ENCODE data around the gene STRIP2.

STRIP2 gene

GRCh38 chr7:129433847-129434674, at the start of gene STRIP2 (continued):
- TF ChIP-seq ZNF280C (tag by site-specific recombination; IDR thresholded peaks at IDR 0.05): no peak
- no peak for TF ChIP-seq ZNF610 (tag by site-specific recombination; IDR thresholded peaks at IDR 0.05; ENCODE audit: borderline replicate concordance)
- TF ChIP-seq ZNF544 (tag by site-specific recombination; IDR thresholded peaks at IDR 0.05): no peak
- no peak for TF ChIP-seq MEIS1 (CRISPR knock-in tag; IDR thresholded peaks at IDR 0.05; ENCODE audit: borderline replicate concordance)
- no peak for TF ChIP-seq HOXA7 (CRISPR knock-in tag; IDR thresholded peaks at IDR 0.05; ENCODE audit: borderline replicate concordance)
- peak; percentile 85 for TF ChIP-seq SP2 (tag by site-specific recombination; IDR thresholded peaks at IDR 0.05)
- TF ChIP-seq ZNF600 (tag by site-specific recombination; IDR thresholded peaks at IDR 0.05): peak; percentile 90
- TF ChIP-seq CTCF (tag by site-specific recombination; IDR thresholded peaks at IDR 0.05): peak; percentile 84
- peak; percentile 92 for TF ChIP-seq ZBTB17 (tag by site-specific recombination; IDR thresholded peaks at IDR 0.05)
- TF ChIP-seq ZNF549 (tag by site-specific recombination; IDR thresholded peaks at IDR 0.05): no peak
- no peak for TF ChIP-seq ZNF518A (tag by site-specific recombination; conservative IDR thresholded peaks at IDR 0.05; ENCODE audit: low read depth)
- TF ChIP-seq ZNF558 (tag by site-specific recombination; IDR thresholded peaks at IDR 0.05): no peak
- TF ChIP-seq ZNF174 (tag by site-specific recombination; IDR thresholded peaks at IDR 0.05): no peak
- TF ChIP-seq ZNF707 (tag by site-specific recombination; IDR thresholded peaks at IDR 0.05): no peak
- TF ChIP-seq ZBTB7A (tag by site-specific recombination; IDR thresholded peaks at IDR 0.05; ENCODE audit: low read depth): peak; percentile 11; the same call in 1 of the 2 replicates
- TF ChIP-seq ZNF660 (tag by site-specific recombination; IDR thresholded peaks at IDR 0.05): peak; percentile 67; the same call in 1 of the 2 replicates
- TF ChIP-seq ZNF266 (tag by site-specific recombination; IDR thresholded peaks at IDR 0.05; ENCODE audit: low read depth): no peak; the same call in 1 of the 2 replicates
- TF ChIP-seq MZF1 (tag by site-specific recombination; IDR thresholded peaks at IDR 0.05; ENCODE audit: borderline replicate concordance): no peak
- TF ChIP-seq KLF16 (tag by site-specific recombination; IDR thresholded peaks at IDR 0.05): peak; percentile 36
- no peak for TF ChIP-seq ZNF48 (tag by site-specific recombination; IDR thresholded peaks at IDR 0.05)
- TF ChIP-seq ZNF416 (tag by site-specific recombination; IDR thresholded peaks at IDR 0.05): no peak
- peak; percentile 33 for TF ChIP-seq ZBTB48 (tag by site-specific recombination; IDR thresholded peaks at IDR 0.05)
- TF ChIP-seq ZNF248 (tag by site-specific recombination; IDR thresholded peaks at IDR 0.05): no peak
- TF ChIP-seq ZNF184 (tag by site-specific recombination; IDR thresholded peaks at IDR 0.05): peak; percentile 16; the same call in 1 of the 2 replicates
- TF ChIP-seq ZNF645 (tag by site-specific recombination; IDR thresholded peaks at IDR 0.05): no peak
- no peak for TF ChIP-seq ZNF155 (tag by site-specific recombination; IDR thresholded peaks at IDR 0.05)
- TF ChIP-seq PATZ1 (tag by site-specific recombination; IDR thresholded peaks at IDR 0.05): peak; percentile 88
- peak; percentile 70 for TF ChIP-seq SP3 (tag by site-specific recombination; IDR thresholded peaks at IDR 0.05)
- TF ChIP-seq ZNF366 (tag by site-specific recombination; conservative IDR thresholded peaks at IDR 0.05): no peak

All from HEK293 (cell line).